Motor neuron (in vitro differentiated cells): ENCODE measurements around the gene DYNC1I2. TPM values are rescaled to one million over a fixed set of nuclear protein-coding genes. Genes with fewer than 3 reads are reported as not detected.
A peak's percentile ranks its signal among the peaks of the same experiment; 100 is the strongest.

Experiments
- ATAC-seq, 8 experiments: fragments of 200-7000 bp; cut with Tn5 transposase; replicated peaks in 6 of 8; 2 replicates each; pipeline ENCODE4 v1.8.0; 2021; ENCODE audit warnings: mild to moderate bottlenecking in 8 of 8, moderate library complexity in 8 of 8
- H3K27ac ChIP-seq, 2 donors: fragments of 250-450 bp; sonication (Bioruptor Pico); 2 replicates each; pipeline ENCODE4 v1.9.0; 2021; ENCODE audit warnings: antibody characterized with exemption in 2 of 2, mild to moderate bottlenecking in 2 of 2, moderate library complexity in 1 of 2
- H3K4me1 ChIP-seq, 2 donors: fragments of 250-450 bp; sonication (Bioruptor Pico); replicated peaks in 1 of 2; 2 replicates each; pipeline ENCODE4 v1.6.1; 2021; ENCODE audit warnings: antibody characterized with exemption in 2 of 2, mild to moderate bottlenecking in 2 of 2, moderate library complexity in 1 of 2
- H3K4me3 ChIP-seq, 5 donors: fragments of 250-450 bp; sonication (Bioruptor Pico); 2 replicates each; pipeline ENCODE4 v1.9.0; 2021; ENCODE audit warnings: antibody characterized with exemption in 5 of 5, mild to moderate bottlenecking in 5 of 5, moderate library complexity in 4 of 5
- WGBS, 10 experiments: fragments of 450-650 bp; shearing (Covaris generic); methylation state at CpG; one replicate each; pipeline ENCODE4 v1.0.0; 2022; 5-methylcytosine and 5-hydroxymethylcytosine counted together
- in situ Hi-C, 9 experiments: fragments of 400-800 bp; cut with MboI; loops; one replicate each; pipeline ENCODE4 v1.15.0; 2021; ENCODE audit warnings: low sequenced_read_pairs in 9 of 9, low pct_unique_long_range_greater_than_20kb in 2 of 9; ENCODE audit not compliant: unreplicated experiment in 9 of 9
- total RNA-seq, 8 experiments: library from RNA; unstranded; fragments of 300-600 nt; gene quantifications; 2 replicates each; pipeline versions ENCODE4 v1.2.3 to v1.2.4, GENCODE V29; 2022

DYNC1I2 gene
- 100 to 1,000 TPM; 103 to 164 (median 145) TPM for total RNA-seq

DNA sequence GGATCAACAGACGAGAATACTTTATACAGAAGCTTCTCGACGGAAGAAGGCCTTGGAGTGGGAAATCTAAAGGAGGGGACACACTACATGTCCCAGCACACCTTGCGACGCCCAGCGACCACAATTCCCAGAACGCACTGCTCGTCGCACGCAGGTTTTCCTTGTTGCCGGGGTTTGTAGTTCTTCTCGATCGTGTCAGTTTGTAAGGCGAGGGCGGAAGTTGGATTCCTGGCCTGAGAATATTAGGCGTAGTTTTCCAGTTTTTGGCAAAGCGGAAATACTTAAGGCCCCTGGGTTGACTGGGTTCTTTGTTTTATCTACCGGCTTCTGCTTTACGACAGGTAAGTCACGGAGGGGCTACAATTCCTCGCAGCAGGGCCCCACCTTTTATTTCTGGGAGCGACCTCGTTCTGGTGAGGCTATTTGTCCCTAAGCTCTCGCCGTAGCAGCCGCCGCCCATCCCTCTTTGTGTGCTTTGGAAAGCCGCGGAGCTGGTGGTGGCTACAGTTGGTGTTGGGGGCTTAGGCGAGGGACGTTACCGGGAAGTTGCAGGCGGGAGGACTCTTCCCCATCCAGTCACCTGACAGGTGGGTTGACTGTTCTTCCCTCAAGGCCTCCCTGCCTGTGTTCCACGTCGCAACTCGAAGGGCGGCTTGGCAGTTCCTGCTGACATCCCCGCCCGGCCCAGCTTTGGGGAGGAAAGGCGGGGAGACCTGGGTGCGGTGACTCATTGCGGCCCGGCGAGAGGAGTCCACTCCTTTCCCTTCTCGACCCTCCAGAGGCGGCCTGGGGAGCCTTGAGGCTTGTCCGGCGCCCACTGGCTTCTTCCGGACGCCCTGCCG is at the start of gene DYNC1I2:
DYNC1I2 (plus strand) TSS at position 183 of the 842 bp plus-strand sequence. CDS start 2,687 bp downstream, outside the sequence.
- 0 to 20% (median 1%) methylated on average over 1 to 21 of the region's 51 CpGs; no CpG with 5 or more reads in 1 of the 10 experiments for WGBS, 10 experiments
- peaks cover 0 to 11% of the 10 kb centered on the region in 2 donors for H3K4me1 ChIP-seq
- peak within 1 kb of the TSS; percentile 49 to 90 (median 66) for H3K4me3 ChIP-seq
- in situ Hi-C loops = loop anchor here in 1 of 9 experiments (25.0 kb wide), 1 partner anchor 100 kb away; no protein-coding TSS in a partner anchor
- ATAC-seq = peak; percentile 86 to 96 (median 92)
- H3K27ac ChIP-seq = peak within 1 kb of the TSS; percentile 77 to 78

DNA sequence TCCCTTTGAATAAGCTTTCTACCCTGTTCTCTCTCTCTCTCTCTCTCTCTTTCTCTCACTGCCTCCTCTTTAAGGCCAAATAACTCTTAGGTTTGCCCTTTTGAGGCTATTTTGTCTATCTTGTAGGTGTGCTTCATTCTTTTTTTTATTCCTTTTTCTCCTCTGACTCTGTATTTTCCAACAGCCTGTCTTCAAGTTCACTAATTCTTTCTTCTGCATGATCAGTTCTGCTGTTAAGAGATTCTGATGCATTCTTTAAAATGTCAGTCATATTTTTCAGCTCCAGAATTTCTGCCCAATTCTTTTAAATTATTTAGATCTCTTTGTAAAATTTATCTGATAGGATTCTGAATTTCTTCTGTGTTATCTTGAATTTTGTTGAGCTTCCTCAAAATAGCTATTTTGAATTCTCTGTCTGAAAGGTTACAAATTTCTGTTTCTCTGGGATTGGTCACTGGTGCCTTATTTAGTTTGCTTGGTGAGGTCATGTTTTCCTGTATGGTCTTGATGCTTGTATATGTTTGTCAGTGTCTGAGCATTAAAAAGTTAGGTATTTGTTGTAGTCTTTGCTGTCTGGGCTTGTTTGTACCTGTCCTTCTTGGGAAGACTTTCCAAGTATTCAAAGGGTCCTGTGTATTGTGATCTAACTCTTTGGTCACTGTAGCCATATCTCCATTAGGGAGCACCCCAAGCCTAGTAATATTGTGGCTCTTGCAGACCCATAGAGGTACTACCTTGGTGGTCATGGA is 35.4 kb upstream of the DYNC1I2 start:
- H3K4me3 ChIP-seq = no peak overlapping the region
- ATAC-seq = peak in 1 of 8 experiments; percentile 13
- no peak overlapping the region for H3K27ac ChIP-seq
- H3K4me1 ChIP-seq = no peaks in the 10 kb centered on the region
- in situ Hi-C loops = no loop called here

DNA sequence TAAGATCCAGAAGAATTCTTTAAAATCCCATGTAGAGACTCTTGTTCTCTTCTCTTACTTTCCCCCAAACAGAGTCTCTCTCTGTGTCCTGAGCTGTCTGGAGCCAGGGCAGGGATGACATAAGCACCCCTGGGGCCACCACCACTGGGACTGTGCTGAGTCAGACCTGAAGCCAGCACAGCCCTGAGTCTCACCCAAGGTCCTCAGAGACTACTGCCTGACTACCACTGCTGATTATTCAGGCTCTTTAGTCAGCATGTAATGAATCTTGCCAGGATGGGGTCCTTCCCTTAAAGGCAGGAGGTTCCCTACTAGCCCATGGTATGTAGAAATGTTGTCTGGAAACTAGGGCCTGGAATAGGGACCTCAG is 34.9 kb upstream of the DYNC1I2 start:
- H3K4me1 ChIP-seq = no peaks in the 10 kb centered on the region
- ATAC-seq = peak in 7 of 8 experiments; percentile 13 to 100 (median 75)
- in situ Hi-C loops = no loop called here
- no peak overlapping the region for H3K4me3 ChIP-seq
- no peak overlapping the region for H3K27ac ChIP-seq

DNA sequence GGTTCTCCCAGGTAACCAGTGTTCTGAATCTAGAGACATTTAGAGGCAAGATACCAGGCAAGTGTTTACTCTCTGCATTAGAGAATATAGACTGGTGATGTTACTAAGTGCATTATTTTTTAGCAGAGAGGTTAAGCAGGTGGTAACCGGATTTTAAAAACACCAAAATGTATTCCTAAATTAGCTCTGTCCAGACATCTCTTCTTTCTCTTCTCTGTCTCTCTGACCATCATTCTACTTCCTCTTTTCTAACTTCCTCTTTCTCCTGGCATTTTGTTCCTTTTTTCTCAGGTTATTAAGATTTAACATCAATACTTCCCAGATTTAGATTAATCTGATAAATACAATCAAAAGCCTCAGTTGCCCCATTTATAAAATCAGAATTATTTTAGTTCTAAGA is 31.7 kb upstream of the DYNC1I2 start:
- no peak overlapping the region for H3K27ac ChIP-seq
- H3K4me3 ChIP-seq = no peak overlapping the region
- no peak for ATAC-seq
- H3K4me1 ChIP-seq = no peaks in the 10 kb centered on the region
- WGBS, 10 experiments = 50 to 100% (median 83%) methylated on average over 1 of the region's 1 CpG; no CpG with 5 or more reads in 2 of the 10 experiments
- in situ Hi-C loops = no loop called here

DNA sequence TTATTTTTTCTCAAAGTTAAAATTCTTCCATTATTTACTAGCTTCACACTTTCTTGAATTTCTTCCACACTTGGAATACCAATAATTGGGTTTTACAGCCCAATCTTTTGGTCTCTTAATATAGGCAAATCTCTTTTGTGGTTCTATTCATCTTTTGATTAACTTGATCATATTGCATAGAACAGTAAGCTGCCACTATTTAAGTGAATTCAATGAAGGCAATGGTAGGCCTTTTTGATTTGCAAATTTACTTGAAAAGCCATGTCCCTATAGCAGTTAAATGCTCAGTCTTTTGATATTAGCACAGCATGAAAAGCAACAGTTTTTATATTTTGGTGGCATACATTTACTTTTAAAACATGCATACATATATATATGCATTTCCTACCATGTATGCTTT is 20.2 kb upstream of the DYNC1I2 start:
- Histone ChIP-seq H3K27ac (no peak overlapping the region), H3K4me3 (no peak overlapping the region), H3K4me1 (peaks cover 19 to 32% of the 10 kb centered on the region in 2 donors)
- in situ Hi-C loops = no loop called here
- no peak for ATAC-seq

DNA sequence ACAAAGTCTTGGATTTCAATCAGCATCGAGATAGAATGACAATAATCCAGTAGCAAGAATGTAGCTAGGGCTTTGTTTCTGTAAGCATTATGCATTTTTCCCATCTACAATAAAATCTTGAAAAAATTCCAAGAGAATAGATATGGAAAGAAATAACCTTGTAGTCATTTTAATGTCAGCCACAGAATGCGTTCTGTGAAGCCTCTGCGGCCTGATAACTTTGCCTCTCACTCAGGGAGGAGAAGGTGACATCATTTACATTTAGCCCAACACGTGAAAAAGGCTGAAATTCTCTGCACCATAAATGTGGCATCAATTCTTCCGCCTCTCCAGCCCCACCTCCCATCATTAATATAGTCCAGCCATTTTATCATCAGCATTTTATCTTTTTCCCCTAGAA is 19.1 kb upstream of the DYNC1I2 start:
- in situ Hi-C loops = no loop called here
- H3K27ac ChIP-seq = peak overlapping the region in 1 of 2 donors; percentile 26
- no peak overlapping the region for H3K4me3 ChIP-seq
- 25 to 88% (median 68%) methylated on average over 1 to 5 of the region's 5 CpGs for WGBS, 10 experiments
- H3K4me1 ChIP-seq = peaks cover 19 to 32% of the 10 kb centered on the region in 2 donors
- ATAC-seq = peak in 5 of 8 experiments; percentile 30 to 82 (median 71)

DNA sequence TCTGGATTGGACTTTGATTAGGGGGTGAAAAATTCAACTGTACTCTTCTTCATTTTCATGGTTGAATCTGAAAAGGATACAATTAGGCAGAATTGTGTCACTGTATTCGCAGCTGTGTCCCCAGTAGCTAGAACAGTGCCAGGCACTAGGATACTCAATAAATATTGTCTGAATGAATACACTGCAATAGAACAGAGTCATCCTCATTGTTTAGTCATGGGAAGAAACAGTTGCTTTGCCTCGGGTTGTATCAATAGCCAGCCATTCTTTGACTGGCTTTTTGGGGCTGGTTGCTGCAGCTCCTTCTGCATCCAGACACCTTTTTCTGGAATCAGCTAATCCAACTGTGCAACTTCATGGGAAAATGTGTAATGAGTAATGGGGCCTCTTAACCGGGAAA is 18.1 kb upstream of the DYNC1I2 start:
- no peak overlapping the region for H3K4me3 ChIP-seq
- peak in 6 of 8 experiments; percentile 21 to 98 (median 80) for ATAC-seq
- 0 to 57% (median 29%) methylated on average over 1 to 3 of the region's 3 CpGs for WGBS, 10 experiments
- H3K4me1 ChIP-seq = peaks cover 19 to 32% of the 10 kb centered on the region in 2 donors
- peak overlapping the region in 1 of 2 donors; percentile 26 for H3K27ac ChIP-seq
- in situ Hi-C loops = no loop called here

DNA sequence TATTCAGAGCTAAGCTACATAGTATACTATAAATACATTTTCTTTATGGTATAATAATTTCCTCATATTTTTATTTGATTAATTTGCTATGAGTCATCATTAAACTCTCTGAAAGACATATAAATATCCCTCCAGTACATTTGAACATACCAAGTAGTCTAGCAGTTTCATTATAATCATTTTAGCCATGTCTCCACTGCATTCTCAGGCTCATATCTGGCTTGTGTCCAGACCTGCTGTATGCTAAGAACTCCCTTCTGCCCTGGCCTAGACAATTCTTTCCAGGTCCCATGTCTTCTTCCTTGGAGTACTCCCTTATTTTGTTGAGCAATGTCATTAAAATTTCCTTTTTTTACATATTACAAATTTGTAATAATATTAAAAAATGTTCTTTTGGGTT is 16.6 kb upstream of the DYNC1I2 start:
- Histone ChIP-seq H3K4me1 (peaks cover 19 to 32% of the 10 kb centered on the region in 2 donors), H3K4me3 (no peak overlapping the region), H3K27ac (no peak overlapping the region)
- in situ Hi-C loops = no loop called here
- ATAC-seq = peak in 1 of 8 experiments; percentile 32

DNA sequence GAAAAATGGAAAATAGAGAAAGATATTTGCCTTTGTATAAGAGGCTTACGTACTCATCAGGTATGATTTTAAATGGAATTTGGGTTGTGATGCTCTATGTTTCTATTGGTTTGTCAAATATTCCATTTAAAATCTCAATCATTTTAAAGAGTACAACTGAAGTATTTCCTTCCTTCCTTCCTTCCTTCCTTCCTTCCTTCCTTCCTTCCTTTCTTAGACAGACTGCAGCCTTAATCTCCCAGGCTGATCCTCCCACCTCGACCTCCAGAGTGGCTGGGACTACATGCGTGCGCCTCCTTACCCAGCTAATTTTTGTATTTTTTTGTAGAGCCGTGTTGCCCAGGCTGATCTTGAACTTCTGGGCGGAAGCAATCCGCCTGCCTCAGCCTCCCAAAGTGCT is 15.4 kb upstream of the DYNC1I2 start:
- 20 to 100% (median 97%) methylated on average over 1 to 3 of the region's 7 CpGs; no CpG with 5 or more reads in 2 of the 10 experiments for WGBS, 10 experiments
- ATAC-seq = no peak
- in situ Hi-C loops = no loop called here
- Histone ChIP-seq H3K4me1 (peaks cover 19 to 31% of the 10 kb centered on the region in 2 donors), H3K27ac (no peak overlapping the region), H3K4me3 (no peak overlapping the region)

DNA sequence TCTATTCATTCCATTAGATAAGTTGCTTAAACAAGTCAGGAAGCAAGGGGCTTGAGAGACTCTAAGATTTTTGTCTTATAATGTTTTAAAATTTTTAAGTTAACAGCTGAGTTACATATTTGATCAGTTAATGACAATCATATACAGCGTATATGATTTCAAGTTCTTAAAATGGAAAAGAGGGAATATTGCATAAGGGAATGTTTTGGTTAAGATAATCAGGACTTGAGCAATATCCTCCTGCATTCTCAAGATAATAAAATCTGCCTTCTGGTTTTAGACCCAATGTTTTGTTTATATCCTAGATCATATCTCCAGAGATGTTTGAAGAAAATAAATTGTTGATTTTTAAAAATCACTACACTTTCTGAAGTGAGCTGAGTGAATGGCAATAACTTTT is 13.4 kb upstream of the DYNC1I2 start:
- Histone ChIP-seq H3K27ac (no peak overlapping the region), H3K4me3 (no peak overlapping the region), H3K4me1 (peaks cover 7 to 11% of the 10 kb centered on the region in 2 donors)
- no peak for ATAC-seq
- in situ Hi-C loops = no loop called here
- WGBS, 10 experiments = 67 to 100% (median 89%) methylated on average over 1 of the region's 1 CpG; no CpG with 5 or more reads in 1 of the 10 experiments

DNA sequence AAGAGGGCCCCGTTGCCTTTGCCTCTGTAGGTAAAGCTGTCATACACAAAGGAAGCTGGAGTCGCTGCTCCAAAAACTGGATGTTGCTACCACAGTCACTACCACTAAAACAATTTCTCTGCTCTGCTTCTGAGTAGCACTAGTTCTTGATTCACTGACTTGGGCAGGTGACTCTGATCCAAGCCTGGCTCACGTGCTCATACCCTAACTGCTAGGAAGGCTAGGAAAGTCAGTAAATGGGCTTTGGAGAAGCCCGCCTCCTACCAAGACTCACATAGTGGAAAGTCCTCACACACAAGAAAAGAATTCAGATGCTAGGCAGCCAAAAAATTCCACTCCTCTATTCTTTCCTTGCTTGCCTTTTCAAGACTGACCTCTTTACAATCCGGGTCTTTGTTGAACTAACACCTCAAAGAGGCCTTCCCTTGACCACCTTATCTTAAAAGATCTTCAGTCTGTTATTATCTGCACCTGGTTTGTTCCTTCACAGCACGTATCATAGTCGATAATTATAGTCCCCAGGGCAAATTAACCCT is 11.4 kb upstream of the DYNC1I2 start:
- in situ Hi-C loops = loop anchor here in 1 of 9 experiments (25.0 kb wide), 1 partner anchor 89 kb away; no protein-coding TSS in a partner anchor
- Histone ChIP-seq H3K4me1 (no peaks in the 10 kb centered on the region), H3K27ac (no peak overlapping the region), H3K4me3 (no peak overlapping the region)
- ATAC-seq = no peak
- 33 to 100% (median 82%) methylated on average over 1 to 6 of the region's 7 CpGs; no CpG with 5 or more reads in 1 of the 10 experiments for WGBS, 10 experiments

DNA sequence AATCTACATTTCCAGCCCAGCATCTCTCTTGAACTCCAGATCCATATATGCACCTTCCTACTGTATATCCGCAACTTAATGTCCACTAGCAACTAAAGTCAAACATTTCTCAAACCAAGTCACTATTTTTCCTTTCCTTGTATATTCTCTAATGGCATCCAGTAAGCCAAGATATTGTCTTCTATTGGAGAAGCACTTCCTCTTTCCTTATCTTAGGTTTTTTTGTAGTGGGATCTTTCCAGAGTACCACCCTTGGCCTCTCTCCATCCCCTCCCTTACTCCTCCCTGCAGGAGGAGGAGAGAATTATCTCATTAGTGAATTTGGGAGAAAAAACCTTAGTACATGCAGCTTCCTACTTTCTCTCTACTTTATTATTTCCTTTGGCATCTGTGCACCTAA is 8.7 kb upstream of the DYNC1I2 start:
- Histone ChIP-seq H3K4me1 (no peaks in the 10 kb centered on the region), H3K4me3 (no peak overlapping the region), H3K27ac (no peak overlapping the region)
- peak in 1 of 8 experiments; percentile 25 for ATAC-seq
- WGBS, 10 experiments = 60 to 100% (median 90%) methylated on average over 1 of the region's 1 CpG; no CpG with 5 or more reads in 3 of the 10 experiments
- in situ Hi-C loops = loop anchor here in 1 of 9 experiments (25.0 kb wide), 1 partner anchor 91 kb away; no protein-coding TSS in a partner anchor

DNA sequence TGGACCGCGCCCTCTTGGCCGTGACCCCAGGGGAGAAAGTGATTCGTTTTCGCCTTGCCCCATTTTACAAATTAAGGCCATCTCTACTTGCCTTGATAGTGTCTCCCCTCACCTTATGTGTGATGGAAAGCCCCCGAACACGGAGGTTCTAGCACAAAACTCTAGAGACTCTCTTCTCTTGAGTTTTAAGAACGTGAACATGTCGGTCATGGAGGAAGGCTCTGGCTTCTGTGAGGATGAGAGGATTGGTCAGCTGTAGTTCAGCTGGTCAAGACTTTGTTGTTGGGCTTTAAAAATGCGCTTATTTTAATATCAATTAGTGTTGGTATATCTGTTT is 828 bp downstream of the DYNC1I2 start:
- Histone ChIP-seq H3K27ac (peak overlapping the region; percentile 77 to 78), H3K4me3 (peak overlapping the region; percentile 49 to 90 (median 66)), H3K4me1 (peaks cover 0 to 11% of the 10 kb centered on the region in 2 donors)
- peak in 5 of 8 experiments; percentile 2 to 28 (median 13) for ATAC-seq
- in situ Hi-C loops = loop anchor here in 1 of 9 experiments (25.0 kb wide), 1 partner anchor 101 kb away; no protein-coding TSS in a partner anchor
- 0% methylated on average over 1 to 5 of the region's 10 CpGs; no CpG with 5 or more reads in 3 of the 10 experiments for WGBS, 10 experiments
